Upper lobe of left lung (tissue), 6 donors: ENCODE measurements around the gene COL12A1. TPM values are rescaled to one million over a fixed set of nuclear protein-coding genes. Genes with fewer than 3 reads are reported as not detected.
A peak's percentile ranks its signal among the peaks of the same experiment; 100 is the strongest.

Experiments used
- ATAC-seq, 2 donors: fragments of 200-7000 bp; cut with Tn5 transposase; one replicate each; pipeline ENCODE4 v1.9.1; 2022; ENCODE audit warnings: mild to moderate bottlenecking in 2 of 2, moderate library complexity in 2 of 2; ENCODE audit not compliant: low FRiP score in 2 of 2
- DNase-seq, 2 donors: peaks; one replicate each; pipeline ENCODE4 v3.0.0-alpha.2; 2019 to 2020
- H3K27ac ChIP-seq, 4 donors: fragments of 200-600 bp; sonication (generic); one replicate each; pipeline ENCODE4 v1.5.1; 2016 to 2019
- H3K27me3 ChIP-seq, 4 donors: fragments of 200-600 bp; sonication (generic); one replicate each; pipeline ENCODE4 v1.5.1; 2017 to 2019
- H3K36me3 ChIP-seq, 4 donors: fragments of 200-600 bp; sonication (generic); one replicate each; pipeline ENCODE4 v1.5.1; 2016 to 2019
- H3K4me1 ChIP-seq, 4 donors: fragments of 200-600 bp; sonication (generic); one replicate each; pipeline ENCODE4 v1.5.1; 2018 to 2019
- H3K4me3 ChIP-seq, 4 donors: fragments of 200-600 bp; sonication (generic); one replicate each; pipeline ENCODE4 v1.5.1; 2017 to 2019; ENCODE audit warnings: mild to moderate bottlenecking in 2 of 4, moderate library complexity in 1 of 4
- H3K9me3 ChIP-seq, 4 donors: fragments of 200-600 bp; sonication (generic); one replicate each; pipeline ENCODE4 v1.5.1; 2018 to 2019
- CTCF ChIP-seq, 6 experiments: fragments of 450-650 bp in 4 of 6; fragments of 200-600 bp in 2 of 6; sonication (generic) in 2 of 6; IDR thresholded peaks; one replicate each; pipeline ENCODE4 v1.5.1; 2016 to 2019; ENCODE audit warnings: antibody characterized with exemption in 6 of 6
- EP300 ChIP-seq, 4 donors: sonication (generic); formaldehyde crosslinking; IDR thresholded peaks; one replicate each; pipeline ENCODE4 v1.5.1; 2017; ENCODE audit warnings: antibody characterized with exemption in 4 of 4, control low read depth in 2 of 4
- POLR2A ChIP-seq, 4 donors: fragments of 450-650 bp; IDR thresholded peaks; one replicate each; pipeline ENCODE4 v1.5.1; 2016 to 2017; ENCODE audit warnings: antibody characterized with exemption in 4 of 4, mild to moderate bottlenecking in 2 of 4
- POLR2AphosphoS5 ChIP-seq, 2 donors: sonication (generic); formaldehyde crosslinking; IDR thresholded peaks; one replicate each; pipeline ENCODE4 v1.5.1; 2017; ENCODE audit warnings: antibody characterized with exemption in 2 of 2
- WGBS, 2 donors: methylation state at CpG; one replicate each; pipeline ENCODE4 v1.1.5; 2017 to 2018; 5-methylcytosine and 5-hydroxymethylcytosine counted together
- total RNA-seq, 6 donors: library from RNA; depleted of rRNA in 4 of 6; stranded (reverse); fragments of >200 nt in 4 of 6; gene quantifications; one replicate each; pipeline versions ENCODE4 v1.1.0 to v1.2.1, GENCODE V29; 2016 to 2021
- donor health status: DM: no; HTN: no; CAD: no; lungs with moderate emphysema.
- donor health status: DM: no; HTN: yes; CAD: no; lungs with severe emphysema.

COL12A1 gene
- total RNA-seq, 6 donors from 2014 or later: 33.3 to 176 (median 76.9) TPM

GRCh38 chr6:75106426-75106825 is 99.4 kb downstream of the COL12A1 start:
- Histone ChIP-seq H3K9me3 (no peaks in the 10 kb centered on the region), H3K4me1 (no peaks in the 10 kb centered on the region), H3K4me3 (no peak overlapping the region), H3K36me3 (no peaks in the 10 kb centered on the region), H3K27me3 (no peaks in the 10 kb centered on the region), H3K27ac (no peak overlapping the region)
- WGBS, 2 donors: 83 to 93% methylated on average over 2 of the region's 2 CpGs
- no peak for ATAC-seq
- no peak for DNase-seq
- TF ChIP-seq POLR2AphosphoS5 (IDR thresholded peaks at IDR 0.05): no peak
- no peak for TF ChIP-seq EP300 (IDR thresholded peaks at IDR 0.05)
- TF ChIP-seq CTCF (IDR thresholded peaks at IDR 0.05): no peak
- no peak for TF ChIP-seq POLR2A (IDR thresholded peaks at IDR 0.05)

- no peaks in the 10 kb centered on the region for H3K36me3 ChIP-seq
- H3K9me3 ChIP-seq: no peaks in the 10 kb centered on the region
- no peak overlapping the region for H3K27ac ChIP-seq
- no peaks in the 10 kb centered on the region for H3K4me1 ChIP-seq
- DNase-seq (no peak), ATAC-seq (no peak)
- H3K4me3 ChIP-seq: no peak overlapping the region
- 78 to 80% methylated on average over 1 of the region's 1 CpG for WGBS, 2 donors
- TF ChIP-seq POLR2AphosphoS5 (IDR thresholded peaks at IDR 0.05): no peak
- TF ChIP-seq EP300 (IDR thresholded peaks at IDR 0.05): no peak
- no peak for TF ChIP-seq POLR2A (IDR thresholded peaks at IDR 0.05)
- TF ChIP-seq CTCF (IDR thresholded peaks at IDR 0.05): no peak
- H3K27me3 ChIP-seq: no peaks in the 10 kb centered on the region
Measured at GRCh38 chr6:75103431-75103830, 102.4 kb downstream of the COL12A1 start.

- WGBS, 2 donors: 62 to 71% methylated on average over 5 of the region's 5 CpGs
- no peaks in the 10 kb centered on the region for H3K9me3 ChIP-seq
- no peaks in the 10 kb centered on the region for H3K36me3 ChIP-seq
- TF ChIP-seq CTCF (IDR thresholded peaks at IDR 0.05): no peak
- TF ChIP-seq POLR2A (IDR thresholded peaks at IDR 0.05): no peak
- TF ChIP-seq EP300 (IDR thresholded peaks at IDR 0.05): no peak
- TF ChIP-seq POLR2AphosphoS5 (IDR thresholded peaks at IDR 0.05): no peak
- H3K27ac ChIP-seq: no peak overlapping the region
- no peak overlapping the region for H3K4me3 ChIP-seq
- H3K4me1 ChIP-seq: no peaks in the 10 kb centered on the region
- ATAC-seq (no peak), DNase-seq (no peak)
- H3K27me3 ChIP-seq: no peaks in the 10 kb centered on the region
Measured at GRCh38 chr6:75102301-75102700, 103.6 kb downstream of the COL12A1 start.

GRCh38 chr6:75101896-75102295 is 104.0 kb downstream of the COL12A1 start:
- H3K4me3 ChIP-seq: no peak overlapping the region
- H3K27ac ChIP-seq: no peak overlapping the region
- 44 to 82% methylated on average over 4 of the region's 4 CpGs for WGBS, 2 donors
- TF ChIP-seq CTCF (IDR thresholded peaks at IDR 0.05): no peak
- no peaks in the 10 kb centered on the region for H3K4me1 ChIP-seq
- no peaks in the 10 kb centered on the region for H3K36me3 ChIP-seq
- ATAC-seq: no peak
- no peaks in the 10 kb centered on the region for H3K9me3 ChIP-seq
- no peak for DNase-seq
- H3K27me3 ChIP-seq: no peaks in the 10 kb centered on the region

GRCh38 chr6:75098709-75099108 is 107.1 kb downstream of the COL12A1 start:
- Histone ChIP-seq H3K36me3 (no peaks in the 10 kb centered on the region), H3K27ac (peak overlapping the region in 1 of 4 donors; percentile 10), H3K27me3 (no peaks in the 10 kb centered on the region), H3K4me3 (no peak overlapping the region), H3K4me1 (peaks cover 0 to 7% (median 0%) of the 10 kb centered on the region in 4 donors), H3K9me3 (no peaks in the 10 kb centered on the region)
- TF ChIP-seq POLR2AphosphoS5 (IDR thresholded peaks at IDR 0.05): no peak
- no peak for TF ChIP-seq POLR2A (IDR thresholded peaks at IDR 0.05)
- peak; percentile 83 to 94 for ATAC-seq
- no peak for DNase-seq
- WGBS, 2 donors: 62 to 70% methylated on average over 4 to 5 of the region's 5 CpGs
